CD4-positive, alpha-beta T cell (primary cell): ENCODE data around the gene CDC42SE1. TPM values are rescaled to one million over a fixed set of nuclear protein-coding genes. Genes with fewer than 3 reads are reported as not detected.

Experiments used
- ATAC-seq: fragments of 200-7000 bp; cut with Tn5 transposase; one replicate; pipeline ENCODE4 v1.10.0; 2022; ENCODE audit warnings: mild to moderate bottlenecking; ENCODE audit not compliant: poor library complexity
- CTCF ChIA-PET: fragments of 350-600 bp; sonication (Branson Sonifier 250); formaldehyde crosslinking; loops from one replicate; lab custom pipeline; 2021; ENCODE audit warnings: antibody characterized with exemption, inconsistent platforms; lab: Charles Lee
- POLR2A ChIA-PET: fragments of 350-600 bp; sonication (Branson Sonifier 250); formaldehyde crosslinking; loops from one replicate; lab custom pipeline; 2021; ENCODE audit warnings: antibody characterized with exemption, inconsistent platforms; lab: Charles Lee
- DNase-seq, 14 experiments: peaks; one replicate each; pipeline ENCODE4 v3.0.0-alpha.2; 2013 to 2020; ENCODE audit warnings: mixed read lengths in 2 of 14
- H3K27ac ChIP-seq, 2 donors: one replicate each; pipeline versions ENCODE4 v1.5.1 to v1.7.0; 2013; ENCODE audit warnings: low read length in 2 of 2, low read depth in 1 of 2, mild to moderate bottlenecking in 1 of 2
- H3K27me3 ChIP-seq, 2 experiments: 1 replicate in 1 of 2; 2 replicates in 1 of 2; pipeline versions ENCODE4 v1.6.1 to v1.7.0; 2013; ENCODE audit warnings: low read length in 2 of 2, control low read depth in 1 of 2, mild to moderate bottlenecking in 1 of 2, moderate library complexity in 1 of 2; ENCODE audit not compliant: insufficient read depth in 2 of 2, control insufficient read depth in 1 of 2
- H3K36me3 ChIP-seq: one replicate; pipeline ENCODE4 v1.6.1; 2013; ENCODE audit warnings: low read length, control low read depth; ENCODE audit not compliant: insufficient read depth
- H3K4me1 ChIP-seq: one replicate; pipeline ENCODE4 v1.6.1; 2013; ENCODE audit warnings: low read length, control low read depth; ENCODE audit not compliant: insufficient read depth
- H3K4me3 ChIP-seq: one replicate; pipeline ENCODE4 v1.5.1; 2013; ENCODE audit warnings: mild to moderate bottlenecking, low read length, moderate library complexity
- H3K9me3 ChIP-seq, 2 experiments: 1 replicate in 1 of 2; 2 replicates in 1 of 2; pipeline versions ENCODE4 v1.6.1 to v1.7.0; 2013; ENCODE audit warnings: low read length in 2 of 2, mild to moderate bottlenecking in 2 of 2, control low read depth in 1 of 2, moderate library complexity in 1 of 2; ENCODE audit not compliant: control insufficient read depth in 1 of 2, insufficient read depth in 1 of 2
- H3K27ac Mint-ChIP-seq: one replicate; pipeline ENCODE4 v1.8.0; 2020; ENCODE audit warnings: mixed read lengths
- H3K27me3 Mint-ChIP-seq: one replicate; pipeline ENCODE4 v1.8.0; 2021; ENCODE audit warnings: mixed read lengths
- H3K36me3 Mint-ChIP-seq: one replicate; pipeline ENCODE4 v1.8.0; 2021; ENCODE audit warnings: low read depth, mixed read lengths
- H3K4me1 Mint-ChIP-seq: one replicate; pipeline ENCODE4 v1.8.0; 2021; ENCODE audit warnings: low read depth, mixed read lengths
- H3K4me3 Mint-ChIP-seq: one replicate; pipeline ENCODE4 v1.8.0; 2020; ENCODE audit warnings: mild to moderate bottlenecking, mixed read lengths
- H3K9me3 Mint-ChIP-seq: one replicate; pipeline ENCODE4 v1.8.0; 2020; ENCODE audit warnings: mixed read lengths
- CTCF ChIP-seq: fragments of 200-600 bp; IDR thresholded peaks from one replicate; pipeline ENCODE4 v1.8.0; 2022; ENCODE audit warnings: antibody characterized with exemption, mild to moderate bottlenecking
- intact Hi-C, 2 experiments: fragments of 100-400 bp; cut with DNase I in 1 of 2; cut with micrococcal nuclease in 1 of 2; formaldehyde crosslinking; loops; one replicate each; pipeline versions ENCODE4 v1.15.1 to v1.9.0; 2023 to 2025; cut with DNase I, micrococcal nuclease
- total RNA-seq, 174 experiments: library from RNA in 2 of 174; stranded (reverse) in 2 of 174; gene quantifications; one replicate each; pipeline ENCODE4 v1.2.3 and lab custom pipeline; 2021 to 2026

The CDC42SE1 gene
- total RNA-seq, 2 experiments from 2014 or later = 401 to 404 TPM

- H3K4me1 Mint-ChIP-seq = peaks cover 85% of the 10 kb centered on the region
- ATAC-seq (no peak), DNase-seq (no peak)
- no peaks in the 10 kb centered on the region for H3K9me3 Mint-ChIP-seq
- peaks cover 72% of the 10 kb centered on the region for H3K4me1 ChIP-seq
- intact Hi-C loops = no loop called here
- no peaks in the 10 kb centered on the region for H3K27me3 Mint-ChIP-seq
- H3K36me3 Mint-ChIP-seq = peaks cover 66% of the 10 kb centered on the region
- H3K4me3 ChIP-seq = no peak overlapping the region
- no peaks in the 10 kb centered on the region for H3K9me3 ChIP-seq
- peak overlapping the region; percentile 93 for H3K4me3 Mint-ChIP-seq
- ChIA-PET POLR2A (interaction anchor here (1.0 to 6.7 kb wide), 8 partner anchors 9 to 107 kb away, joined by 4 to 144 read pairs (median 11); partner anchors contain the start of genes BNIPL, CDC42SE1, GABPB2 and MINDY1), CTCF (interaction anchor here (0.7 to 8.3 kb wide), 5 partner anchors 8 to 26 kb away, joined by 3 to 58 read pairs (median 11); partner anchors contain the start of genes CDC42SE1, GABPB2 and MLLT11)
- peaks cover 43% of the 10 kb centered on the region for H3K36me3 ChIP-seq
- H3K27ac Mint-ChIP-seq = peak overlapping the region; percentile 90
- no peak for TF ChIP-seq CTCF
- H3K27ac ChIP-seq = peak overlapping the region in 1 of 2 donors; percentile 34
- H3K27me3 ChIP-seq = no peaks in the 10 kb centered on the region
Measured at GRCh38 chr1:151050051-151050688, 9.3 kb downstream of the CDC42SE1 start.

- Histone ChIP-seq H3K27ac (no peak overlapping the region), H3K27me3 (no peaks in the 10 kb centered on the region), H3K4me3 (no peak overlapping the region), H3K36me3 (peaks cover 36% of the 10 kb centered on the region), H3K4me1 (peaks cover 65% of the 10 kb centered on the region), H3K9me3 (no peaks in the 10 kb centered on the region)
- no peaks in the 10 kb centered on the region for H3K27me3 Mint-ChIP-seq
- ATAC-seq (no peak), DNase-seq (peak in 2 of 14 experiments; percentile 8 to 25)
- ChIA-PET POLR2A (interaction anchor here (1.0 to 6.7 kb wide), 9 partner anchors 10 to 108 kb away, joined by 3 to 144 read pairs (median 10); partner anchors contain the start of genes BNIPL, CDC42SE1, GABPB2 and MINDY1), CTCF (interaction anchor here (0.7 to 8.3 kb wide), 3 partner anchors 9 to 25 kb away, joined by 3 to 58 read pairs (median 13); partner anchors contain the start of genes CDC42SE1, GABPB2 and MLLT11)
- H3K4me3 Mint-ChIP-seq = peak overlapping the region; percentile 93
- H3K36me3 Mint-ChIP-seq = peaks cover 59% of the 10 kb centered on the region
- H3K4me1 Mint-ChIP-seq = peaks cover 78% of the 10 kb centered on the region
- no peaks in the 10 kb centered on the region for H3K9me3 Mint-ChIP-seq
- no peak for TF ChIP-seq CTCF
- intact Hi-C loops = loop anchor here in 1 of 2 experiments (2.0 kb wide), 1 partner anchor 21 kb away; the partner anchor contains the start of gene GABPB2
- H3K27ac Mint-ChIP-seq = peak overlapping the region; percentile 90
Measured at GRCh38 chr1:151049458-151049857, 10.0 kb downstream of the CDC42SE1 start.

GRCh38 chr1:151048645-151049032, 10.8 kb downstream of the CDC42SE1 start:
- no peaks in the 10 kb centered on the region for H3K9me3 ChIP-seq
- peaks cover 57% of the 10 kb centered on the region for H3K4me1 ChIP-seq
- no peaks in the 10 kb centered on the region for H3K27me3 ChIP-seq
- ATAC-seq (peak; percentile 13), DNase-seq (no peak)
- ChIA-PET CTCF (interaction anchor here (1.0 to 8.3 kb wide), 6 partner anchors 10 to 51 kb away, joined by 3 to 58 read pairs (median 9); partner anchors contain the start of genes CDC42SE1, GABPB2, MINDY1 and MLLT11), POLR2A (interaction anchor here (1.0 to 6.7 kb wide), 11 partner anchors 10 to 75 kb away, joined by 3 to 144 read pairs (median 7); partner anchors contain the start of genes CDC42SE1, GABPB2, MINDY1 and MLLT11)
- Mint-ChIP-seq H3K4me3 (peak overlapping the region; percentile 93), H3K9me3 (no peaks in the 10 kb centered on the region), H3K36me3 (peaks cover 51% of the 10 kb centered on the region), H3K27me3 (no peaks in the 10 kb centered on the region), H3K4me1 (peaks cover 75% of the 10 kb centered on the region), H3K27ac (peak overlapping the region; percentile 90)
- H3K4me3 ChIP-seq = peak overlapping the region; percentile 84
- peak overlapping the region; percentile 65 to 73 for H3K27ac ChIP-seq
- no peak for TF ChIP-seq CTCF
- intact Hi-C loops = loop anchor here in 1 of 2 experiments (1.0 to 2.0 kb wide), 2 partner anchors 8 to 22 kb away; partner anchors contain the start of gene GABPB2
- peaks cover 28% of the 10 kb centered on the region for H3K36me3 ChIP-seq
